HK-2 (cell line): ENCODE results near the gene ZFYVE26.

Source experiments
- DNase-seq: peaks from one replicate; pipeline ENCODE4 v3.0.0-alpha.2; 2018; ENCODE audit not compliant: unreplicated experiment

Gene ZFYVE26

GRCh38 chr14:67815573-67816225 is 691 bp downstream of the ZFYVE26 start:
- DNase-seq, result no peak

- DNase-seq, result no peak
Measured at GRCh38 chr14:67814821-67815220, 1.6 kb downstream of the ZFYVE26 start.

- DNase-seq, result no peak
Measured at GRCh38 chr14:67806246-67806645, 10.1 kb downstream of the ZFYVE26 start.

GRCh38 chr14:67800743-67801142 is 15.6 kb downstream of the ZFYVE26 start:
- no peak for DNase-seq

GRCh38 chr14:67798731-67799130 is 17.7 kb downstream of the ZFYVE26 start:
- no peak for DNase-seq

GRCh38 chr14:67787673-67788072 is 28.7 kb downstream of the ZFYVE26 start:
- no peak for DNase-seq

- DNase-seq, result no peak
Measured at GRCh38 chr14:67785270-67786109, 30.9 kb downstream of the ZFYVE26 start.

GRCh38 chr14:67784244-67784823 is 32.1 kb downstream of the ZFYVE26 start:
- no peak for DNase-seq

GRCh38 chr14:67782090-67782489 is 34.3 kb downstream of the ZFYVE26 start:
- DNase-seq, result no peak

- DNase-seq, result no peak
Measured at GRCh38 chr14:67778792-67779191, 37.6 kb downstream of the ZFYVE26 start.

GRCh38 chr14:67776653-67777322 is 39.6 kb downstream of the ZFYVE26 start:
- no peak for DNase-seq

- DNase-seq, result no peak
Measured at GRCh38 chr14:67773844-67774377, 42.5 kb downstream of the ZFYVE26 start.

- DNase-seq, result no peak
Measured at GRCh38 chr14:67768219-67768618, 48.2 kb downstream of the ZFYVE26 start.

- no peak for DNase-seq
Measured at GRCh38 chr14:67766035-67766680, 50.2 kb downstream of the ZFYVE26 start.

GRCh38 chr14:67765192-67765834 is 51.1 kb downstream of the ZFYVE26 start:
- DNase-seq, result no peak

GRCh38 chr14:67764496-67764895 is 51.9 kb downstream of the ZFYVE26 start:
- DNase-seq, result no peak

- no peak for DNase-seq
Measured at GRCh38 chr14:67763158-67763822, 53.1 kb downstream of the ZFYVE26 start.

- peak; percentile 6 for DNase-seq
Measured at GRCh38 chr14:67762051-67762450, 54.3 kb downstream of the ZFYVE26 start.

- DNase-seq, result no peak
Measured at GRCh38 chr14:67759916-67760315, 56.5 kb downstream of the ZFYVE26 start.

GRCh38 chr14:67757175-67757574 is 59.2 kb downstream of the ZFYVE26 start:
- no peak for DNase-seq
